Measurements from ENCODE around the gene HNRNPA2B1.

Gene HNRNPA2B1

DNA sequence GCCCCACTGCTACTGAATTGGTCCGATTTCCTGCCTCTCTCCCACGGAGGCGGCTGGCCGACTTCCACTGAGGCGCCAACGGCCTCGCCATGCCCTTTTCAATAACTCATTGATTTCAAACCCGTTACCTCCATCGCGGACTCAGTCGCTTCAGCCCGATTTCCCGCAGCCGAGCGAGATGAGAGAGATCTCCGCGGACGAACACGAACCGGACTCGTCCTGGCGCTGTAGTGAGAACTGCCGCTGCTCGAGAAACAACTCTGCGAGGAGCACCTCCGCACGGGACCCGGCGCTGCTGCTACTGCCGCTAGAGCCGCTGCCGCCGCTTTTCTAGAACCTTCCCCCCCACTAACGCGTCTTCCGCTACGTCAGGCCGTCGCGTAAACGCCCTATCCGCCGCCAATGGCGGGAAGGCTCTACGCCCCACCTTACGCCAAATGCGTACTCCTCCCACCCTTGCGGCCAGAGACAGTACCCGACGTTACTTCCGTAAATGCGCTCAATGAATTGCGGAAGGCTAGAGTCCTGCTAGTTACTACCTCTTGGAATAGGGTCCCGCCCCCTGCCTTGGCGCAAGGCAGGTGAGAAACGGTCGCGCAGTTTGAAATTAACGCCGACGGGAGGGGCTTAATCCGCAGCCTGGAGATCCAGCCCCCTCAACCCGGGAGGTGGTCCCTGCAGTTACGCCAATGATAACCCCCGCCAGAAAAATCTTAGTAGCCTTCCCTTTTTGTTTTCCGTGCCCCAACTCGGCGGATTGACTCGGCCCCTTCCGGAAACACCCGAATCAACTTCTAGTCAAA, at the start of gene HNRNPA2B1:
TSS of gene HNRNPA2B1 (minus strand) at position 303 of the 803 bp plus-strand sequence. CDS start at position 134, 169 bp downstream.
- peak; percentile 98 for DNase-seq

DNA sequence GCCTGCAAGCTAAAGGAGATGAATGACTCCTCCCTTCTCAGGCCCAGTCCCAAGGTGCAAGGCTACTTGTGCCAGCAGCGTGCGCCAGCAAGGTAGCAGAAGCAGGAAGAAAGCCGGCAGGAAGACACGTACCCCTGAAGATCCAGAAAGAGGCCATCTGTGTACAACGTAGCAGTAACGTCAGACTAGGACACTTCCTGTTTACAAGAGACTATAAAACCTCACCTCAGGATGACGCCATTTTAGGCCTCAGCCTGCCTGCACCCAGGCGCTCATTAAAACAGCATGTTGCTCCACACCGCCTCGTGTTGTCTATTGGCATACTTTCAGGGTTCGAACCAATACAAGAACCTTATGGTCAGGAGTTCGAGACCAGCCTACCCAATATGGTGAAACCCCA, 49.7 kb upstream of the HNRNPA2B1 start:
- no peak for DNase-seq

DNA sequence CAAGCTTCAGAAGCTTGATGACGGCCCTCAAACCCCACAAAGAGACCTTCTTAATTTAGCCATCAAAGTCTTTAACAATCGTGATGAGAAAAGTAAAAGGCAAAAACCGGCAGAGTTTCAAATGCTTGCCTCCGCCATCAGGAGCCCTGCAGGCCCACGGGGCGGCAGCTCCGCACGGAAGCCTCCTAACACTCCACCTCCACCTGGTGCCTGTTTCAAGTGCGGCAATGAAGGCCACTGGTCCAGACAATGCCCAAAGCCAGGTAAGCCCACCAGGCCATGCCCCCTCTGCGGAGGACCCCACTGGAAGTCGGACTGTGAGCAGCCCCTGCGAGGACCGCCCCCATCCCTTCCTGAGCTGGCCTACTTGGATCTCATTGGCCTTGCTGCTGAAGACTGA, 44.6 kb upstream of the HNRNPA2B1 start:
- no peak for DNase-seq

DNA sequence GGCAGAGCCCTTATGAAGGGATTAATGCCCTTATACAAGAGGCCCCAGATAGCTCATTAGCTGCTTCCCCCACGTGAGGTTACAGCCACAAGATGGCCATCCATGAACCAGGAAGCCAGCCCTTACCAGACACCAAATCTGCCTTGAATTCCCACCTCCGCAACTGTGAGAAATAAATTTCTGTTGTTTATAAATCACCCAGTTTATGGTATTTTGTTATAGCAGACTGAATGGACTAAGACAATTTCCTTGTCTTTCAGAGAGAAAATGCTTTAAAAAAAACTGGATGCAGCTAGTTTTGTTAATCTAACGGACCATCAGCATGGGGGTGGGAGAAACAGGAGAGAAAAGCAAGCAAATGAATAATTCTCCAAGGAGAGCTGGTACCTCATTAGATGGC, 37.5 kb upstream of the HNRNPA2B1 start:
- DNase-seq: no peak

DNA sequence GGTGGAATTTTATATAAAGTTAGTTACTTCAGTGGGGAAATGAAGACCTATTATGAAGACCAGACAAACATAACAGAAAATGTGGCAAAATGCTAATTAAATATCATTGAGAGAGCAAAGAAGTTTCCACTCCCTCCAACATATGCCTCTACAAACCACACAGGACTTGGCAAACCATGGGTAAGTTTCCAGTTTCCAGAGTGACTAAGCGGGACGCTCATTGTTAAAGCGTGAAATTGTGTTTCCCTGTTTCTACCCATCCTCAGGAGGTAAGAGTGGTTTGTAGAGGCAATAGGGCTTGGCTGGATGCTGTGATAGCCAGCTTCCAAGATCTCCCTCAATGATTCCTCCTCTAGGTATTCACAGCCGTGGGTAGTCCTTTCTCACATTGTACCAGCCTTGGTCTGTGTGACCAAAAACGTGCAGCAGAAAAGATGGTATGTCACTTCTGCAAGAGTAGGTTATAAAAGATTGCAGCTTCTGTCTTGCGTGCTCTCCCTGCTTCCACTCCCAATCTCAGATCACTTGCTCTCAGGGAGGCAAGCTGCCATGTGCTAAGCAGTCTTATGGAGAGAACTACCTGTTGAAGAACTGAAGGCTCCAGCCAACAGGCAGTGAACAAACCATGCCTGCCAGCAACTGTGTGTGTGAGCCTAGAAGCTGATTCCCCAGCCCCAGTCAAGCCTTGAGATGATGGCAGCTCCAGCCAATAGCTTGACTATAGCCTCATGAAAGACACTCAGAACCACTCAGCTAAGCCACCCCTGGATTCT, 36.7 kb upstream of the HNRNPA2B1 start:
- no peak for DNase-seq

DNA sequence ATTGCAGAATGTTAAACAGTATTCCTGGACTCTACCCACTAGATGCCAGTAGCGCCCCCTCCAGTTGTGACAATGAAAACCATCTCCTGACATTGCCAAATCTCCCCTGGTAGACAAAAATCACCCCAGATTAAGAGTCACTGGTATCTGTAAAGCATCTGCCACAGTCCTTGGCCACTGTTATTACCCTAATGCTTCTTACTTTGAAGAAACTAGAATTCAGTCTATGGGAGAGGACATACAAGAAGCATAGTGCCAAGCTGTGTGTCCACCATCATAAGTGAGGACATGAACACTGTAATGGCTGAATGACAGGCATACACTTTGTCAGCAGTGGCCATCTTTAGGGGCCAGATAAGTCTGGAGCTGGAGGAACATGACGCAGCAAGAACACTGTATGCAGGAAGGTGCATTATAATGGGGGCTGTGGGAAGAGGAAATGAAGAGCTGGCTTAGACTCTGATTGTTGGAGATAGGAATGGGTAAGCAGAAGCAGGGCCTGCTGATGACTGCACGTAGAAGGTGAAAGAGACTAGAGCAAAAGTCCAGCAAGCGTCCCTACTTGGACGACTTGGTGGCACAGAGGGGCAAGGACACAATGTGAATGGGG, 33.5 kb upstream of the HNRNPA2B1 start:
- no peak for DNase-seq

DNA sequence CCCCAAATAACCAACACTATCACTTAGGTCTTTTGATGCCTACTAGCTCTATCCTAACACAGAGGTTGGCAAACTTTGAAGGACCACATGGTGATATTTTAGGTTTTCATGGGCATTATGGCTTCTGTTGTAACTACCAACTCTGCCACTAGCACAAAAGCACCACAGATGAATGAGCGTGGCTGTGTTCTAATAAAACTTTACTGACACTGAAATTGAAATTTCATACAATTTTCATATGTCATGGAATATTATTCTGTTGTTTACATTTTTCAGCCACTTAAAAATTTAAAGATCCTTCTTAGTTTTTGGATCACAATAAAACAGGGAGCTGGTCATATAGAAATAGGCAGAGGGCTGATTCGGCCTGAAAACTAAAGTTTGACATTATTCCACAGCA, 27.4 kb upstream of the HNRNPA2B1 start:
- DNase-seq: no peak

DNA sequence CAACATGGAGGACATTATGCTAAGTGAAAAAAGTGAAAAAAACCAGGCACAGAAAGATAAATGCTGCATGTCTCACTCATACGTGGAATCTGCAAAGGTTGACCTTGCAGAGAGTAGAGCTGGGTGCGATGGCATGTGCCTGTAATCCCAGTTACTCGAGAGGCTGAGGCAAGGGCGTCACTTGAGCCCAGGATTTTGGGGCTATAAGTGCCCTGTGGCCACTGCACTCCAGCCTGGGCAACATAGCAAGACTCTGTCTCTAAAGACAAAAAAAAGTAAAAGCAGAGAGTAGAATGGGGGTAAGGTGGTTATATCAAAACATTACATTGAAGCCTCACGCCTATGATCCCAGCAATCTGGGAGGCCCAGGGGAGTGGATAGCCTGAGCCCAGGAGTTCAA, 23.8 kb upstream of the HNRNPA2B1 start:
- DNase-seq: no peak

DNA sequence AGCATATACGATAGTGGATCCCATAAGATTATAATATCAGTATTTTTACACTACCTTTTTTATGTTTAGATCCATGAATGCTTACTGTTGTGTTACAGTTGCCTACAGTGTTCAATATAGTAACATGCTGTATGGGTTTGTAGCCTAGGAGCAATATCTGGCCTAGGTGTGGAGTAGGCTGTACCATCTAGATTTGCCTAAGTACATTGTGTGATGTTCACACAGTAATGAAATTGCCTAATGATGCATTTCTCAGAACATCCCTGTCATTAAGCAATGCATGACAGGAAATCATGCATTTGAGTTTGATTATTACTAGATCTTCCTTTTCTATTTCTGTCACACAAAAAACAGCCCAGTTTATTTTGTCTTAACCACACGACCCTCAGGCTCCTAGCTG, 15.5 kb upstream of the HNRNPA2B1 start:
- no peak for DNase-seq

DNA sequence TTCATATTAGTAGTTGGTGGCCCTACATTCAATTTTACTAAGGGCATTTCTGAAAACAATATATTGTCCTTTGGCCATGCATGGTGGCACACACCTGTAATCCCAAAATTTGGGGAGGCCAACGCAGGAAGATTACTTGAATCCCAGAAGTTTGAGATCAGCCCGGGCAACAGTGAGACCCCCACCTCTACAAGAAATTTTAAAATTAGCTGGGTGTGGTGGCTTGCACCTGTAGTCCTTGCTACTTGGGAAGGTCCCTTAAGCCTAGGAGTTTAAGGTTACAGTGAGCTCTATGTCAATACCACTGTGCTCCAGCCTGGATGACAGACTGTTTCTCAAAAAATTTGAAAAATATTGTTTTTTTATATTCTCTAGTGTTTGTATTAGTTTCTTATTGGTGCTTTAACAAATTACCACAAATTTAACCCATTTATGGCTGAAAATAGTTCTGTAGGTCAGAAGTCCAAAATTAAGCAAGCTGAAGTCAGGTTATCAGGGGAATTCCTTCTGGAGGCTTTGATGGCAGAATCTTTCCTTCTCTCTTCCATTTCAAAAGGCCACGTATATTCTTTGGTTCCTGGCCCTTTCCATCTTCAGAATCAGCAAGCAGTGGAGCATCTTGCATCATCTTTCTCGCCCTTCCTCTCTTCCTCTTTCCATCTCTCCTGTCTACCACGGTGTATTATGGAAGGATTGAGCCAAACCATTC, 13.4 kb upstream of the HNRNPA2B1 start:
- DNase-seq: no peak

DNA sequence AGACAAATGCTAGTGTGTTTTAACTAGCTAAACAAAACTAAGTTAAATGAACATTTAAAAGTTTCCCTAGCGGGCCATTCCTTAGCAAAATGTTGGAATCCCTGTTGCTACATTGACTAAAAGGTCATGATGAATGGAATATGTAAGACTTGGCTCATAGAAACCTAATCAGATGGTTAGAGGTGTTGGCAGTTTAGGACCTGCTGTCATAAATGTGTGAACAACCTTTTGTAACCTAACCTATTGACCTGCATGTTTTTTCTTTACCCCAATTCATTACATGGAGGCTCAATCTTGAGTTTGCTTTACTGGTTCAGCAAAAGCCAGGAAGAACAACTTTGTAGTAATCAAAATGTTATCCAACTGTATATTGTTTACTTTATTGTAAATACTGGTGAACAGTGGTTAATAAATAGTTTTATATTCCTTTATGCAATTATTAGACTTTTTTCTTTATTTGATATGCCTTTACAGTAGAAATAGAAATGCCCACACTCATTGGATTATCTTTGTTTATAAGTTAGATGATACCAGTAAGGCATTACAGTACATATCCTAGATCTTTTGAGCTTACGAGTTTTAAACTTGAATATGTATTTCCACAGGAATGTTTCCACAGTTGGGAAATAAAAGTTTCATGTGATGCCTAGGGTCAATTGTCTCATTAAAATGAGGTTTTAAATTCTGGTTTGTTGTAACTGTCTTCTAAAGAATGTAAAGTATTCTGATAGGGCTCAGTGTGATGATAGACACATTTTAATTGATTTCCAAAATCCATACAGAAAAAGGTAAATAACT, 12.6 kb upstream of the HNRNPA2B1 start:
- no peak for DNase-seq

DNA sequence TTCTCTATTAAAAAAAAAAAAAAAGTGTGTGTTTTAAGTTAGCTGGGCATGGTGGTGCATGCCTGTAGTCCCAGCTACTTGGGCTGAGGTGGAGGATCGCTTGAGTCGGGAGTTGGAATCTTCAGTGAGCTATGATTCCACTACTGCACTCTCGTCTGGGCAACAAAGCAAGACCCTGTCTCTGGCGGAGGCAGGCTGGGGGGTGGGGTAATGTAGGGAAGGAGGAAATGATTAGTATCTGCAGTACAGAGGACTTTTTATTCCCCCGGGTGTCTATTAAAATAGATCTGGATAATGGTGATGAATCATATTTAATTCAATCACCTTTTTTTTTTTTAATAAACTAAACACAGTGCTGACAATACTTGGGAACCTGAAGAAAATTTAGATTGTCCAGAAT, 7.5 kb upstream of the HNRNPA2B1 start:
- no peak for DNase-seq

DNA sequence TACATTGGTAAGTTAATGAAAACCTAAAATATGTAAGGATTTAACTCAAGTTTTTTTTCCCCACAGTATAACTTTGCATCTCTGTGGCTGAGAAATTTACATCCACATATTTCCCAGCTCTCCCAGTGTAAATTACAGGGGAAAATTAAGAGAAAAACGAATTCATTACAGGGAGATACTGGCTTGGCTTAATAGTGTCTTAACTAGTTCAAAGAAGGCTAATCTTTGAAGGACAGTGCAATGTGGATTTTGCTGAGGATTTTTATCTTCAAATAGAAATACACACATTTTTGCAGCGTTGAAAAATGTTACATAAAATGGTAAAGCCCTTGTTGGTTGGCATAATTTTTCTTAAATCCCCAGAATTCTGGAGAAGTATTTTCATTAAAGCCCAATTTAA, 2.5 kb upstream of the HNRNPA2B1 start:
- DNase-seq: no peak

DNA sequence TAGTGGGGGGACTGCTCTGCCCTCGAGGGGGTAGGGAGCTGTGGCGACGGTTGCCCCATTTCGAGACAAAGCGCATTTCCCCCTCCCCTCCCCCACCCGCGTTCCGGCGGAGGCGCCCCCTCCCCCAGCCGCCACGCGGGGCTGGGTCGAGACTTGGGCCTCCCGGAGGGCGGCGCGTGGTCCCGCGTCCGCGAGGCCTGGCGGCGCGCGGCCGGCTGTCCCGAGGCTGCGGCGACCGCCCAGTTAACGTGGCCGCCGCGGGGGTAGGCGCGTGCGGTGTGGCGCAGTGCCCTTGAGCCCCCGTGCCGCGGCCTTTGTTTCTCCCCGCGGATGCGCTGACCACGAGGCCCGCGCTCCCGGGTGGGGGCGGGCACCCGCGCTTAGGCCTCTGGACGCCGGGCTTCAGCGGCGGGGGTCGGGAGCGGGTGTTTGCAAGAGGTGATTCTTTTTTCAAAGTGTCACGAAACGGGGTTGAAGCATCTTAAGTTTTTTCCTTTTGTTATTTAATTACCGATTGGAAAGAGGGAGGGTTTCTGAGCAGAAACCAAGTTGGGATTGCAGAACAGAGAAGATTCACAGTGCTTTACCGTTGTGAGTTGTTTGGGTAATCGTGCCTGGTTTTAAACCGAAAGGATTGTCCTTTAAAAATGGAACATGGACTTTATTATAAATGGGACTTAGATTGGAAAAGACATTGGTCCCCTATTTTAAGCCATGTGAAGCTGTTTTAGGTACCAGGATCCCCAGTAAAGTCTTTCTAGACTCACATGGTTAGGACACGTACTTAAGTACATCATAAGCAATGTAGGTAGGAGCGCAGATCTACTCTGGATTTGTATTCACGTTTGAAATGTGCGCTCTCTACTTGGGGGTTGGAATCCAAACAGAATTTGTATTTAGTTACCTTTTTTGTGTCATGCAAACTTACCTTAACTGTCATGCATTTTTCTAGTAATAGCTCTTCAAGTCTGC, 1.8 kb upstream of the HNRNPA2B1 start:
- peak; percentile 74 for DNase-seq

DNA sequence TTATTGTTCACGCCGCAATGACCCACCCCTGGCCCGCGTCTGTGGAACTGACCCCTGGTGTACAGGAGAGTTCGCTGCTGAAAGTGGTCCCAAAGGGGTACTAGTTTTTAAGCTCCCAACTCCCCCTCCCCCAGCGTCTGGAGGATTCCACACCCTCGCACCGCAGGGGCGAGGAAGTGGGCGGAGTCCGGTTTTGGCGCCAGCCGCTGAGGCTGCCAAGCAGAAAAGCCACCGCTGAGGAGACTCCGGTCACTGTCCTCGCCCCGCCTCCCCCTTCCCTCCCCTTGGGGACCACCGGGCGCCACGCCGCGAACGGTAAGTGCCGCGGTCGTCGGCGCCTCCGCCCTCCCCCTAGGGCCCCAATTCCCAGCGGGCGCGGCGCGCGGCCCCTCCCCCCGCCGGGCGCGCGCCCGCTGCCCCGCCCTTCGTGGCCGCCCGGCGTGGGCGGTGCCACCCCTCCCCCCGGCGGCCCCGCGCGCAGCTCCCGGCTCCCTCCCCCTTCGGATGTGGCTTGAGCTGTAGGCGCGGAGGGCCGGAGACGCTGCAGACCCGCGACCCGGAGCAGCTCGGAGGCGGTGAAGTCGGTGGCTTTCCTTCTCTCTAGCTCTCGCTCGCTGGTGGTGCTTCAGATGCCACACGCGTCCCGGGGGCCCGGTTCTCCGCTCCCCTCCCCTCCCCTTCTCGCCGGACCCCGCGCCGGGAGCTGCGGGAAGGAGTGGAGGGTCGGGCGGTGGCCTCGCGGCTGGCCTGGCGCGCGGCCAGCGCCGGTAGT, 887 bp upstream of the HNRNPA2B1 start, which contains the start of gene CBX3:
TSS of gene CBX3 (plus strand) at position 499 of the 772 bp plus-strand sequence. CDS start 1,254 bp downstream, outside the sequence.
- DNase-seq: peak; percentile 92

DNA sequence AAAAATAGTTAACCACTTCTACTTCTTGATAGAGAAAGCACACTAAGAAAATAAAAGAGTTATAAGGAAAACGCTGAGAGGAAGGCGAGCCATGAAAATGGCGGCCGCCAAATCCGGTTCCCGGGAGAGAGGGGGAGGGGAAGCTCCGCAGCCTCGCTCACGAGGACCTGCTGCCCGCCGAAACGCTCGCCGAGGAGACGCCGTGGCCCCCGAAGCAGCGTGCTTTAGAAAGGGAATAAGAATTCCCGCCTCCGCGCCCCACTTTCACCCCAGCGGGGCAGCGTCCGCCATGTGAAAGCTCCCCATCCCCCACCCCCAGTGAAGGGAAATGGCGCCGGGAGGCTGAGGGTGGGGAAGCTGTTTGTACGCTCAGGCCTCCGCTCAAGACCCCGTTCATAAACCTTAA, 505 bp downstream of the HNRNPA2B1 start:
- DNase-seq: peak; percentile 78

DNA sequence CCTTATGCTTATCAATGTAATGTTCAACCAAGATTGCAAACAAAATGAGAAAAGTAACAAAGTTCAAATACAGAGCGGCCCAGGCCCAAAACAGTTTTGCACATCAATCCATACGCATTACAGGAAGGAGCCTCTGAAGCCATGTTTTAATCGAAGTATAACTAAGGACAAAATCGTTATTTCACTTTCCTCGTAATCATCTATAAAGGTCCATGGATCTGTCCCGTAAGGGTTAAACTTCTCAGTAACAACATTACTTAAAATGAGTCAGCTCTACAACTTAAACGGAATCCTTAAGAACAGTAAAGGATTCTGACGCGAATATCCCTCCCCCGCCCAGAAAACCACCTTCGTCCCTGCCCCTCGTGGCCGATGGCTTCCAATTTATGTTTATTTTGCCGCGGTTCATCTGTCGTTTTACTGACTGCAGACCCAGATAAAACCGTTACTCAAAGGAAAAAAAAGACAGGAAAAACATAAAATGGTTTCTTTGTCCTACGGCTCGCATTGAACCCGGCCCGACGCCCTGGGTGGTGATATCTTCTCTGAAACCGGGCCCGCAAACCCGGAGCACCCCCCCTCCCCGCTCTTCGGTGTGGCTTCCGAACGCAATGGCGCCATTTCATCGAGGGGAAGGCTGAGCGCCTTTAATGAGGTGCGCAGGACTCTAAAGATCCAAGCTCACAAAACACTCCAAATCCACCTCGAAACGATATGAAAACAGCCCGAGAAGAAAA, 1.1 kb downstream of the HNRNPA2B1 start:
- peak; percentile 76 for DNase-seq

DNA sequence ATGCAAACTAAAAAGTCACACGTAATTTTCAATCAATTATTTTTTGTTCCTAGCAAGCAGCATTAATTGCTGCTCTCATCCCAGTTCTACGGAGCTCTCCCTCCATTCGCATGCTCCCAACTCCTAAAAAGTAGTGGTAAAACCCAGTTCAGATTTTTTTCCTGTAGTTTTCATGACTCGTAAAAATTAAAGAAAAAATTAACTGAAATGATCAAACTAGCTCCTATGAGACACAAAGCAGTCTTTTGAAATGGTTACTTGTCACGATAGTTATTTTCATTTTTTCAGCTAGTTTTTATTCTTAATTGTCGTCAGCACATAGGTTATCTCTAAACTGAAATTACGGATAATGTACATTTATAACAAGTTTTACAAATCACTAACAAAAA, 1.8 kb downstream of the HNRNPA2B1 start:
- no peak for DNase-seq

DNA sequence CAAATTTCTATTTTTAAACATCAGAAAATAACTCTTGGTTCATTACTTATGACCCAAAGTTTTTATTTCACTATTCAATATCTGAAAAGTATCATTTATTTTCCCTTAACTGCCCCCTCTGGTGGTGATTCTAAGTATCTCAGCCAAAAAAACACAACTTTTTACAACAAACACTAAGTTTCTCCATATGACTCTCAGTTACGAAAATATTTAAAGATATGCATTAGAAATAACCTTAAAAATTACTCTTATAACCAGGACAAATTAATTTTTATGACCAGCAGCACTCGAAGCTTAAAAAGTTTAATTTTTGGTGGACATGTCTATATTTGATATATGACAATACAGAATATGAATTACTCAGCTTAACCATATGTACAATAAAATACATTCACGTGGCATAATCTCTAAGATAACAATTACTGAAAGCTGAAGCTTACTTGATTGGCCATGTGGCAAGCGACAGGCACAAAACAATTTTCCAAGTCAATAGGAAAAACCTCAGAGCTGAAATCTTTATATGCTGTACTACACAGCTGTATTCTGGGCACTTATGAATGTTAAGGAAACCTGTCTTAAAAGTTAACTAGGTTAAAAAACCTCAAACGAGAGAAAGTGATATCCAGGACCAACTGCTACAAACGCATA, 2.3 kb downstream of the HNRNPA2B1 start:
- DNase-seq: no peak

All from CD4-positive, alpha-beta T cell treated with Interleukin-6 for 4 hours (primary cell).